ENCODE results near the gene EOMES.

Gene EOMES

GRCh38 chr3:27720899-27721716, 1.0 kb downstream of the EOMES start:
- ATAC-seq = peak in 1 of 2 donors; percentile 63

GRCh38 chr3:27719314-27720003, 2.7 kb downstream of the EOMES start:
- ATAC-seq = no peak

GRCh38 chr3:27718459-27718858, 3.7 kb downstream of the EOMES start:
- ATAC-seq = no peak

- no peak for ATAC-seq
Observed at GRCh38 chr3:27717200-27717852, 4.8 kb downstream of the EOMES start.

- no peak for ATAC-seq
Observed at GRCh38 chr3:27716309-27716708, 5.8 kb downstream of the EOMES start.

GRCh38 chr3:27715863-27716262, 6.3 kb downstream of the EOMES start:
- ATAC-seq = no peak

- no peak for ATAC-seq
Observed at GRCh38 chr3:27715454-27715806, 6.7 kb downstream of the EOMES start.

- ATAC-seq = no peak
Observed at GRCh38 chr3:27714692-27715453, 7.2 kb downstream of the EOMES start.

GRCh38 chr3:27714146-27714526, 8.0 kb downstream of the EOMES start:
- ATAC-seq = no peak

GRCh38 chr3:27713435-27714145, 8.5 kb downstream of the EOMES start:
- ATAC-seq = no peak

- ATAC-seq = no peak
Observed at GRCh38 chr3:27713078-27713423, 9.1 kb downstream of the EOMES start.

- peak; percentile 93 to 95 for ATAC-seq
Observed at GRCh38 chr3:27712136-27713077, 9.7 kb downstream of the EOMES start.

GRCh38 chr3:27708250-27708649, 13.9 kb downstream of the EOMES start:
- no peak for ATAC-seq

GRCh38 chr3:27699067-27699466, 23.1 kb downstream of the EOMES start:
- ATAC-seq = no peak

- ATAC-seq = no peak
Observed at GRCh38 chr3:27696906-27697305, 25.2 kb downstream of the EOMES start.

GRCh38 chr3:27695636-27696035, 26.5 kb downstream of the EOMES start:
- no peak for ATAC-seq

GRCh38 chr3:27688053-27688452, 34.1 kb downstream of the EOMES start:
- no peak for ATAC-seq

- ATAC-seq = no peak
Observed at GRCh38 chr3:27686642-27687041, 35.5 kb downstream of the EOMES start.

GRCh38 chr3:27685474-27685873, 36.6 kb downstream of the EOMES start:
- ATAC-seq = no peak

GRCh38 chr3:27684302-27684701, 37.8 kb downstream of the EOMES start:
- no peak for ATAC-seq

GRCh38 chr3:27681249-27681748, 40.8 kb downstream of the EOMES start:
- peak; percentile 66 to 69 for ATAC-seq

Data from activated CD4-positive, CD25-positive, alpha-beta regulatory T cell treated with anti-CD3 and anti-CD28 coated beads, Interleukin-2, amount 50 U/mL, for 24 hours (primary cell).